Effector memory CD4-positive, alpha-beta T cell (primary cell): Measurements from ENCODE around the gene ACAA2.
"Not testable (repeated sequence)": the region's sequence is repeated elsewhere in the genome, so short reads cannot be mapped to it uniquely, and the experiment has no call there.

ENCODE experiments used
- DNase-seq, 3 donors: peaks; one replicate each; pipeline ENCODE4 v3.0.0-alpha.2; 2020
- H3K27ac ChIP-seq: 2 replicates; pipeline ENCODE4 v1.7.0; 2013; ENCODE audit warnings: mild to moderate bottlenecking, low read length, moderate library complexity; ENCODE audit not compliant: insufficient read depth, poor library complexity, severe bottlenecking
- H3K27me3 ChIP-seq: replicated peaks from 2 replicates; pipeline ENCODE4 v1.7.0; 2013; ENCODE audit warnings: mild to moderate bottlenecking, low read length; ENCODE audit not compliant: insufficient read depth, control insufficient read depth, poor library complexity, severe bottlenecking
- H3K36me3 ChIP-seq: 2 replicates; pipeline ENCODE4 v1.7.0; 2013; ENCODE audit warnings: mild to moderate bottlenecking, low read length, moderate library complexity; ENCODE audit not compliant: control insufficient read depth, insufficient read depth
- H3K4me1 ChIP-seq: 2 replicates; pipeline ENCODE4 v1.7.0; 2013; ENCODE audit warnings: low read length, mild to moderate bottlenecking; ENCODE audit not compliant: control insufficient read depth, insufficient read depth, poor library complexity, severe bottlenecking
- H3K4me3 ChIP-seq: 2 replicates; pipeline ENCODE4 v1.7.0; 2013; ENCODE audit warnings: low read length, low read depth, mild to moderate bottlenecking; ENCODE audit not compliant: insufficient read depth, poor library complexity, severe bottlenecking
- H3K9me3 ChIP-seq: 2 replicates; pipeline ENCODE4 v1.7.0; 2013; ENCODE audit warnings: mild to moderate bottlenecking, low read length, moderate library complexity; ENCODE audit not compliant: control insufficient read depth

ACAA2 gene

GRCh38 chr18:49814147-49814499 lies 790 bp upstream of the ACAA2 start:
- peak overlapping the region; percentile 83 for H3K27ac ChIP-seq
- no peaks in the 10 kb centered on the region for H3K36me3 ChIP-seq
- H3K4me1 ChIP-seq, result peaks cover 18% of the 10 kb centered on the region
- peak in 1 of 3 donors; percentile 22 for DNase-seq
- H3K4me3 ChIP-seq, result peak overlapping the region; percentile 74
- no peaks in the 10 kb centered on the region for H3K27me3 ChIP-seq
- H3K9me3 ChIP-seq, result no peaks in the 10 kb centered on the region

DNA sequence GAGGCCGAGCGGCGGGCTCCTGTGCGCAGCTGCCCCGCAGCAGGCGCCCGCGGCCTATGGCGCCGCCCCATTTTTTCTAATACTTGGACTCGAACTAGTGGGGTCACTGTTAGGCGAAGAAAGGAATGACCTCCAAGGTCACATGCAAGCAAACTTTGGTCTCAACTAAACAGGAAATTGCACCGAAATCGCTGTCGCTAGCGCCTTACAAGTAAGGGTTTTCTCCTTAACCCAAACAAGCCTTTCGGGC lies 339 bp downstream of the ACAA2 start:
- H3K27ac ChIP-seq, result peak overlapping the region; percentile 83
- no peaks in the 10 kb centered on the region for H3K36me3 ChIP-seq
- no peaks in the 10 kb centered on the region for H3K27me3 ChIP-seq
- H3K4me1 ChIP-seq, result peaks cover 11% of the 10 kb centered on the region
- DNase-seq, result peak in 1 of 3 donors; percentile 10
- H3K9me3 ChIP-seq, result no peaks in the 10 kb centered on the region
- peak overlapping the region; percentile 74 for H3K4me3 ChIP-seq

DNA sequence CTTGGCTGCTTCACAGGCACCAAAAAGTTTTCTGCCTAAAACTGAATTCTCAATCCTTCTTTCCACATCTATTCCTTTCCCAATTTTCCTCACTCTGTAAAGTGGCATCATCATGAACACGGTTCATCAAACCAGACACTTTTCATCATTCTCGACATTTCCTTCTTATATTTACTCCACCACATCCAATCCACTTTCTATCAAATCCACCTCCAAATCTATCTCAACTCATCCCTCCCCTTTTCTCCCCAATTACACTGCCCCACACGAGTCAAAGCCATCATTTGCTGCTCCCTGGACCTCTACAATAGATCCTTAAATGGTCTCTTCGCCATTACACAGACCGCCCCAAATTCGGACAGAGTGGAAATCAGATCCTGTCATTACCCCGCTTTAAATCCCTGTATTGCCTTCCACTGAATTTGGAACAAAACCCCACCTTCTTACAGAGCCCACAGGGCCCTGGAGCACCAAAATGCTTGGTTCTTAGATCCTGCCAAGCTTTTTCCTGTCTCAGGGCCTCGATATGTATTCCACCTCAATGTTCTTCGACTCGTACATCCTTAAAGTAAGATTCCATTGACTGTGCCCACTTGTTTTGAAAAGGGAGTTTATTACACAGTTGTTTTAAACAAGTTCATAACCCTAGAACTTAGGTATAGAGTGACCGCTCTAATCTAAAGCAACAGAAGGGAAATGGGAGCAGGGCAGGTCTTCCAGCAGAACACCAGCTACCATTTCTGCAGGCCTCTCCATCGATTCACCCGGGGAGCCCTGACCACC lies 856 bp downstream of the ACAA2 start:
- Histone ChIP-seq H3K36me3 (no peaks in the 10 kb centered on the region), H3K9me3 (no peaks in the 10 kb centered on the region), H3K4me1 (peaks cover 11% of the 10 kb centered on the region), H3K4me3 (peak overlapping the region; percentile 74), H3K27me3 (no peaks in the 10 kb centered on the region), H3K27ac (peak overlapping the region; percentile 83)
- no peak for DNase-seq

- Histone ChIP-seq H3K36me3 (no peaks in the 10 kb centered on the region), H3K9me3 (no peaks in the 10 kb centered on the region), H3K4me1 (peaks cover 11% of the 10 kb centered on the region), H3K27ac (no peak overlapping the region), H3K4me3 (no peak overlapping the region), H3K27me3 (no peaks in the 10 kb centered on the region)
- no peak for DNase-seq
Measured at GRCh38 chr18:49811151-49811938, 2.0 kb downstream of the ACAA2 start.

GRCh38 chr18:49808553-49809191 lies 4.7 kb downstream of the ACAA2 start:
- not testable (repeated sequence) for H3K27me3 ChIP-seq, DNase-seq, H3K27ac ChIP-seq, H3K9me3 ChIP-seq, H3K36me3 ChIP-seq, H3K4me1 ChIP-seq, H3K4me3 ChIP-seq

- Histone ChIP-seq H3K4me1 (no peaks in the 10 kb centered on the region), H3K27ac (no peak overlapping the region), H3K27me3 (no peaks in the 10 kb centered on the region), H3K36me3 (no peaks in the 10 kb centered on the region), H3K4me3 (no peak overlapping the region), H3K9me3 (no peaks in the 10 kb centered on the region)
- no peak for DNase-seq
Measured at GRCh38 chr18:49804096-49804495, 9.2 kb downstream of the ACAA2 start.

- no peak overlapping the region for H3K4me3 ChIP-seq
- H3K9me3 ChIP-seq, result no peaks in the 10 kb centered on the region
- H3K36me3 ChIP-seq, result no peaks in the 10 kb centered on the region
- DNase-seq, result no peak
- no peaks in the 10 kb centered on the region for H3K4me1 ChIP-seq
- H3K27me3 ChIP-seq, result no peaks in the 10 kb centered on the region
- no peak overlapping the region for H3K27ac ChIP-seq
Measured at GRCh38 chr18:49802623-49803022, 10.7 kb downstream of the ACAA2 start.

DNA sequence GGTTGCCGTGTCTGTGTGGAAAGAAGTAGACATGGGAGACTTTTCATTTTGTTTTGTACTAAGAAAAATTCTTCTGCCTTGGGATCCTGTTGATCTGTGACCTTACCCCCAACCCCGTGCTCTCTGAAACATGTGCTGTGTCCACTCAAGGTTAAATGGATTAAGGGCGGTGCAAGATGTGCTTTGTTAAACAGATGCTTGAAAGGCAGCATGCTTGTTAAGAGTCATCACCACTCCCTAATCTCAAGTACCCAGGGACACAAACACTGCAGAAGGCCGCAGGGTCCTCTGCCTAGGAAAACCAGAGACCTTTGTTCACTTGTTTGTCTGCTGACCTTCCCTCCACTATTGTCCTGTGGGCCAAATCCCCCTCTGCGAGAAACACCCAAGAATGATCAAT lies 12.8 kb downstream of the ACAA2 start:
- H3K4me3 ChIP-seq, H3K27ac ChIP-seq, H3K4me1 ChIP-seq, H3K27me3 ChIP-seq, H3K9me3 ChIP-seq, DNase-seq, H3K36me3 ChIP-seq: not testable (repeated sequence)

DNA sequence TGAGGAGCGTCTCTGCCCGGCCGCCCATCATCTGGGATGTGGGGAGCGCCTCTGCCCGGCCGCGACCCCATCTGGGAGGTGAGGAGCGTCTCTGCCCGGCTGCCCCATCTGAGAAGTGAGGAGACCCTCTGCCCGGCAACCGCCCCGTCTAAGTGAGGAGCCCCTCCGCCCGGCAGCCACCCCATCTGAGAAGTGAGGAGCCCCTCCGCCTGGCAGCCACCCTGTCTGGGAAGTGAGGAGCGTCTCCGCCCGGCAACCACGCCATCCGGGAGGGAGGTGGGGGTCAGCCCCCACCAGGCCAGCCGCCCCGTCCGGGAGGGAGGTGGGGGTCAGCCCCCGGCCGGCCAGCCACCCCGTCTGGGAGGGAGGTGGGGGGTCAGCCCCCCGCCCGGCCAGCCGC lies 13.5 kb downstream of the ACAA2 start:
- peaks cover 11% of the 10 kb centered on the region for H3K36me3 ChIP-seq

DNA sequence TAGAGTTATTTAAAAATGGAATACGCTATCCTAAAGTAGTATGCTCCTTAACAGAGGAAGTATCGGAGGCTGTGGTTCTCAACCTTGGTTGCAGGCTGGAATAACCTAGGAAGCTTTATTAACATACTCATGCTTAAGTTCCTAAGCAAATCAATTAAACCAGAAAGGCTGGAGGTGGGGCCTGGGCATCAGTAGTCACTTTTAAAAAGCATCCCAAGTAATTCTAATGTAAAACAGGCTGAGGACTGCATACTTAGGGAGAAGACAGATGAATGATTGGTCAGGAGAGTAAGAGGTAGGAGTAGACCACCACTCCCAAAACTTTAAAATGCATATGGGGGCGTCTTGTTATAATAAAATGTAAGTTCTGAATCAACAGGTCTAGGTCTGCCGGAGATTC lies 15.3 kb downstream of the ACAA2 start:
- H3K4me3 ChIP-seq, result no peak overlapping the region
- peaks cover 25% of the 10 kb centered on the region for H3K36me3 ChIP-seq
- H3K27me3 ChIP-seq, result no peaks in the 10 kb centered on the region
- H3K27ac ChIP-seq, result no peak overlapping the region
- no peaks in the 10 kb centered on the region for H3K4me1 ChIP-seq
- DNase-seq, result no peak
- no peaks in the 10 kb centered on the region for H3K9me3 ChIP-seq

More for the DNA sequence above, 13.5 kb downstream of the ACAA2 start:
- H3K9me3 ChIP-seq, H3K27me3 ChIP-seq, H3K4me3 ChIP-seq, DNase-seq, H3K4me1 ChIP-seq, H3K27ac ChIP-seq: not testable (repeated sequence)
